T-helper 1 cell treated with Interleukin-12 subunit alpha and Interleukin-12 subunit beta and Interleukin-4 antibody, amounts not matched to agents 30 μg/mL and 1 μg/mL, for 36 hours (primary cell): ENCODE results near the gene FGF7.
"Not testable (repeated sequence)": the region's sequence is repeated elsewhere in the genome, so short reads cannot be mapped to it uniquely, and the experiment has no call there.

Experiments
- H3K27ac Mint-ChIP-seq: one replicate; pipeline ENCODE4 v1.8.0; 2021; ENCODE audit warnings: mild to moderate bottlenecking, mixed read lengths
- H3K27me3 Mint-ChIP-seq: one replicate; pipeline ENCODE4 v1.8.0; 2021; ENCODE audit warnings: low read depth, mixed read lengths
- H3K36me3 Mint-ChIP-seq: one replicate; pipeline ENCODE4 v1.8.0; 2021; ENCODE audit warnings: low read depth, mixed read lengths
- H3K4me1 Mint-ChIP-seq: one replicate; pipeline ENCODE4 v1.8.0; 2021; ENCODE audit warnings: low read depth, mixed read lengths
- H3K4me3 Mint-ChIP-seq: one replicate; pipeline ENCODE4 v1.8.0; 2021; ENCODE audit warnings: mild to moderate bottlenecking, moderate library complexity, mixed read lengths
- H3K9me3 Mint-ChIP-seq: one replicate; pipeline ENCODE4 v1.8.0; 2021; ENCODE audit warnings: mixed read lengths

The FGF7 gene

GRCh38 chr15:49460411-49460941, 37.4 kb downstream of the FGF7 start:
- no peaks in the 10 kb centered on the region for H3K36me3 Mint-ChIP-seq
- no peaks in the 10 kb centered on the region for H3K9me3 Mint-ChIP-seq
- H3K4me1 Mint-ChIP-seq: no peaks in the 10 kb centered on the region
- H3K27ac Mint-ChIP-seq: no peak overlapping the region
- no peak overlapping the region for H3K4me3 Mint-ChIP-seq
- peaks cover 35% of the 10 kb centered on the region for H3K27me3 Mint-ChIP-seq

GRCh38 chr15:49462232-49462844, 39.3 kb downstream of the FGF7 start:
- Mint-ChIP-seq H3K27me3 (peaks cover 22% of the 10 kb centered on the region), H3K4me1 (peaks cover 5% of the 10 kb centered on the region), H3K27ac (no peak overlapping the region)

GRCh38 chr15:49464522-49464921, 41.5 kb downstream of the FGF7 start:
- H3K9me3 Mint-ChIP-seq: no peaks in the 10 kb centered on the region
- no peaks in the 10 kb centered on the region for H3K36me3 Mint-ChIP-seq
- H3K4me1 Mint-ChIP-seq: peaks cover 5% of the 10 kb centered on the region
- peaks cover 15% of the 10 kb centered on the region for H3K27me3 Mint-ChIP-seq
- H3K27ac Mint-ChIP-seq: no peak overlapping the region
- H3K4me3 Mint-ChIP-seq: no peak overlapping the region

More at GRCh38 chr15:49462232-49462844, 39.3 kb downstream of the FGF7 start:
- Mint-ChIP-seq H3K36me3 (no peaks in the 10 kb centered on the region), H3K9me3 (no peaks in the 10 kb centered on the region), H3K4me3 (no peak overlapping the region)

GRCh38 chr15:49466119-49466518, 43.1 kb downstream of the FGF7 start:
- no peak overlapping the region for H3K4me3 Mint-ChIP-seq
- H3K9me3 Mint-ChIP-seq: no peaks in the 10 kb centered on the region
- peaks cover 5% of the 10 kb centered on the region for H3K4me1 Mint-ChIP-seq
- H3K27ac Mint-ChIP-seq: no peak overlapping the region
- H3K36me3 Mint-ChIP-seq: no peaks in the 10 kb centered on the region
- H3K27me3 Mint-ChIP-seq: peaks cover 2% of the 10 kb centered on the region

GRCh38 chr15:49467746-49468480, 44.9 kb downstream of the FGF7 start:
- H3K4me1 Mint-ChIP-seq: peaks cover 15% of the 10 kb centered on the region
- H3K27ac Mint-ChIP-seq: no peak overlapping the region
- H3K9me3 Mint-ChIP-seq: no peaks in the 10 kb centered on the region
- no peaks in the 10 kb centered on the region for H3K36me3 Mint-ChIP-seq
- no peak overlapping the region for H3K4me3 Mint-ChIP-seq
- H3K27me3 Mint-ChIP-seq: no peaks in the 10 kb centered on the region

DNA sequence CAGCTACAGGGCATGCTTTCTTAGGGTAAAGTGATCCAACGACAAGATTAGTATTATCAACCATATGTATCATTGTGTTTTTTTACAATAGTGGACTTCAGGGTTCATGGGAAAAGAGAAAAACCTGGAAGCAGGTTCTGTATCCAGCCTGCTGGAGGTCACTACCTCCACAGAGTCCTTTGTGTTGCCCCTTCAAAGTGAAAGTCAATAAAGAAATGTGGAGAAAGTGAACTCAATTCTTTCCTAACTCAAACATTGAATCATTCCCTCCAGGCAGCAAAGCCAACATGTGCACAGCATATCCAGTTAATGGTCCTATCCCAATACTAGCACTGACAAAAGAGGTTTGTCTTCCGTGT, 45.4 kb downstream of the FGF7 start:
- H3K27me3 Mint-ChIP-seq: no peaks in the 10 kb centered on the region
- peaks cover 15% of the 10 kb centered on the region for H3K4me1 Mint-ChIP-seq
- no peak overlapping the region for H3K4me3 Mint-ChIP-seq
- H3K27ac Mint-ChIP-seq: no peak overlapping the region
- H3K9me3 Mint-ChIP-seq: no peaks in the 10 kb centered on the region
- H3K36me3 Mint-ChIP-seq: no peaks in the 10 kb centered on the region

GRCh38 chr15:49471248-49471647, 48.2 kb downstream of the FGF7 start:
- not testable (repeated sequence) for H3K4me3 Mint-ChIP-seq, H3K9me3 Mint-ChIP-seq, H3K27me3 Mint-ChIP-seq

GRCh38 chr15:49471733-49472132, 48.7 kb downstream of the FGF7 start:
- Mint-ChIP-seq H3K27me3 (peaks cover 8% of the 10 kb centered on the region), H3K4me3 (no peak overlapping the region), H3K9me3 (no peaks in the 10 kb centered on the region), H3K4me1 (peaks cover 12% of the 10 kb centered on the region), H3K36me3 (no peaks in the 10 kb centered on the region), H3K27ac (no peak overlapping the region)

More at GRCh38 chr15:49471248-49471647, 48.2 kb downstream of the FGF7 start:
- not testable (repeated sequence) for H3K36me3 Mint-ChIP-seq, H3K27ac Mint-ChIP-seq
- peaks cover 13% of the 10 kb centered on the region for H3K4me1 Mint-ChIP-seq

GRCh38 chr15:49472338-49472737, 49.3 kb downstream of the FGF7 start:
- Mint-ChIP-seq H3K36me3 (no peaks in the 10 kb centered on the region), H3K9me3 (no peaks in the 10 kb centered on the region), H3K4me3 (no peak overlapping the region), H3K27me3 (peaks cover 8% of the 10 kb centered on the region), H3K27ac (no peak overlapping the region), H3K4me1 (peaks cover 10% of the 10 kb centered on the region)

- H3K36me3 Mint-ChIP-seq: no peaks in the 10 kb centered on the region
- no peak overlapping the region for H3K4me3 Mint-ChIP-seq
- peaks cover 8% of the 10 kb centered on the region for H3K27me3 Mint-ChIP-seq
- H3K4me1 Mint-ChIP-seq: peaks cover 10% of the 10 kb centered on the region
- H3K27ac Mint-ChIP-seq: no peak overlapping the region
- no peaks in the 10 kb centered on the region for H3K9me3 Mint-ChIP-seq
Observed at GRCh38 chr15:49473031-49473430, 50.0 kb downstream of the FGF7 start.

DNA sequence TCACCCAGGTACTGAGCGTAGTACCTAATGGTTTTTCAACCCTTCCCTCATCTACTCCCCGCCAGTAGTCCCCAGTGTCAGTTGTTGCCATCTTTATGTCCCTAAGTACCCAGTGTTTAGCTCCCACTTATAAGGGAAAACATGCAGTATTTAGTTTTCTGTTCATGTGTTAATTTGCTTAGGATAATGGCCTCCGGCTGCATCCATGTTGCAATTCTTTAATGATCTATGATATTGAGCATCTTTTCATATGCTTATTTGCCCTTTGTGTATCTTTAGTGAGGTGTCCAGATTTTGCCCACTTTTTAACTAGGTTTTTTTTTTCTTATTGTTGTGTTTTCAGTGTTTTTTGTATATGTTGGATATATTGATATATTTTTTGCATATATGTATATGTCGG, 55.0 kb downstream of the FGF7 start:
- not testable (repeated sequence) for H3K9me3 Mint-ChIP-seq, H3K27ac Mint-ChIP-seq, H3K4me3 Mint-ChIP-seq, H3K4me1 Mint-ChIP-seq, H3K36me3 Mint-ChIP-seq
- peaks cover 11% of the 10 kb centered on the region for H3K27me3 Mint-ChIP-seq

DNA sequence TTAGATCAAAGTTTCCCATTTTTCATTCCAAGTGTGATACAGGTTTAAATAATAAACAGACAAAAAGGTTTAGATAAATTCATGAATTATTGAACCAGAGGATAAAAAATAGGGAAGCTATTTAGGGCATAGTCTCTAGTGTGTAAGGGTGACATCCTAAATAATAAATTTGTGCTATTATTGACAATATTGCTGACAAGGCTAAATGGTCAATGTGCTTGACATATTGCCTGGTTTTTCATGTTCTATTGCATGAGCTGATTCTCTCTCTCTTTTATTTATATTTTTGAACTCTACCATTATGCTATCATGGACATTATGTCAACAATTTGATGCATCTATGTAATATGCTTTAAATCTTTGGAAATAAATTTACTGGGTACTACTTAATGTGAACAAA, 55.9 kb downstream of the FGF7 start:
- H3K9me3 Mint-ChIP-seq, H3K27ac Mint-ChIP-seq, H3K4me3 Mint-ChIP-seq, H3K4me1 Mint-ChIP-seq, H3K36me3 Mint-ChIP-seq: not testable (repeated sequence)
- peaks cover 11% of the 10 kb centered on the region for H3K27me3 Mint-ChIP-seq

GRCh38 chr15:49485401-49485800, 62.4 kb downstream of the FGF7 start:
- not testable (repeated sequence) for H3K27me3 Mint-ChIP-seq, H3K9me3 Mint-ChIP-seq, H3K4me3 Mint-ChIP-seq, H3K36me3 Mint-ChIP-seq, H3K4me1 Mint-ChIP-seq, H3K27ac Mint-ChIP-seq

DNA sequence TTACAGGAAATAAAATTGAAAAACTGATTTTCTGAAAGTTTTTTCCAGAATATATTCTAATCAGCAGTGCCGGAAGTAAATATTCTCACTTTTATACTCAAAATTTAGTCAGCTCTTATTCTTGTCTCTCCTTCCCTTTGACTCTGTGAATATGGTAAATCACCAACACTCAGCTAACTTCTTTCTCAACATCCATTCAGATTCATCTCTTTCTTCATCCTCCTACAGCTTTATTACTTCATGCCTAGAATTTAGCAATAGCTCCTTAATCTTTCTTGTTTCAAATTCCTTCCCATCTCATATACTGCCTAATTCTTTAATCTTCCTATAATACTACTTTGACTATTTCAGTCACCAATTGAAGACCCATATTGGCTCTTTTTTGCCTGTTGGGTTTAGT, 67.9 kb downstream of the FGF7 start:
- Mint-ChIP-seq H3K36me3 (no peaks in the 10 kb centered on the region), H3K27ac (no peak overlapping the region), H3K9me3 (no peaks in the 10 kb centered on the region), H3K27me3 (no peaks in the 10 kb centered on the region), H3K4me1 (no peaks in the 10 kb centered on the region), H3K4me3 (no peak overlapping the region)

DNA sequence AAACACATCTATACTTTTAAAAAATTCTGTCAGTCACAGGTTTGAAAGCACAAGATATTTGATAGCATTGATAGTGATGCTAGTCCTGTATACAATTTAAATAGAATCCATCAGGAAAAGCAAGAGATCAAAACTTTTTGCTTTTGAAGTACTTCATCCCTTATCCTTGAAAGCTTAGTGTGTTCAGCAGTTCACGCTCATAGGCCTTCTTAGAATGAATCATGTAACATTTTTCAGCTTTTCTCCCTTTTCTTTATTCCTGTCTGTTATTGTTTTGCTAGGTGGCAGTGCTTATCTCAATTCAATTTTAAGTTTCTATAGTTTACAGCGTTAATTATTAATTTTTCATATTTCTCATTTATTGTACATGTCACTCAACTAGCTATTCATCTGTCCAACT, 69.1 kb downstream of the FGF7 start:
- no peaks in the 10 kb centered on the region for H3K9me3 Mint-ChIP-seq
- H3K36me3 Mint-ChIP-seq: no peaks in the 10 kb centered on the region
- no peak overlapping the region for H3K4me3 Mint-ChIP-seq
- no peaks in the 10 kb centered on the region for H3K27me3 Mint-ChIP-seq
- H3K27ac Mint-ChIP-seq: no peak overlapping the region
- no peaks in the 10 kb centered on the region for H3K4me1 Mint-ChIP-seq
